HG03064 (cell line): Measurements from ENCODE around the gene LCNL1.
A peak's percentile ranks its signal among the peaks of the same experiment; 100 is the strongest.

Experiments used
- ATAC-seq: cut with Tn5 transposase; IDR thresholded peaks from one replicate; pipeline ENCODE4 v1.9.1; 2021; ENCODE audit warnings: low read depth; ENCODE audit not compliant: unreplicated experiment

LCNL1 gene

GRCh38 chr9:136982232-136983051 is at the start of gene LCNL1:
Gene LCNL1 (plus strand): TSS chr9:136982993. CDS start chr9:136983587, 594 bp downstream.
- ATAC-seq, result no peak

- ATAC-seq, result no peak
Measured at GRCh38 chr9:136934277-136934676, 48.5 kb upstream of the LCNL1 start.

- no peak for ATAC-seq
Measured at GRCh38 chr9:136935651-136936050, 47.1 kb upstream of the LCNL1 start.

- no peak for ATAC-seq
Measured at GRCh38 chr9:136936645-136937170, 46.1 kb upstream of the LCNL1 start.

- no peak for ATAC-seq
Measured at GRCh38 chr9:136937186-136938001, 45.4 kb upstream of the LCNL1 start.

- no peak for ATAC-seq
Measured at GRCh38 chr9:136939431-136939995, 43.3 kb upstream of the LCNL1 start.

GRCh38 chr9:136939996-136940525 is 42.7 kb upstream of the LCNL1 start:
- ATAC-seq, result no peak

- no peak for ATAC-seq
Measured at GRCh38 chr9:136940526-136941230, 42.1 kb upstream of the LCNL1 start.

- no peak for ATAC-seq
Measured at GRCh38 chr9:136941231-136942111, 41.3 kb upstream of the LCNL1 start.

GRCh38 chr9:136942112-136942880 is 40.5 kb upstream of the LCNL1 start:
- no peak for ATAC-seq

- ATAC-seq, result no peak
Measured at GRCh38 chr9:136942881-136943230, 39.9 kb upstream of the LCNL1 start.

- ATAC-seq, result peak; percentile 8
Measured at GRCh38 chr9:136943291-136944211, 39.2 kb upstream of the LCNL1 start.

GRCh38 chr9:136944212-136944518 is 38.6 kb upstream of the LCNL1 start:
- no peak for ATAC-seq

- ATAC-seq, result peak; percentile 59
Measured at GRCh38 chr9:136944519-136945332, 38.1 kb upstream of the LCNL1 start, which contains the start of the genes C8G and FBXW5. Gene C8G (plus strand): TSS chr9:136945243. CDS start chr9:136945321, 78 bp downstream. Gene FBXW5 (minus strand): TSS chr9:136944738. CDS start chr9:136944083, 655 bp downstream.

- no peak for ATAC-seq
Measured at GRCh38 chr9:136945333-136946227, 37.2 kb upstream of the LCNL1 start.
